ENCODE results near the gene PTH1R.

The PTH1R gene

GRCh38 chr3:46880884-46881595, 3.5 kb downstream of the PTH1R start:
- no peak for DNase-seq (ENCODE audit: low read depth, low spot score)
- no peak overlapping the region for H3K27ac ChIP-seq

- DNase-seq (ENCODE audit: low read depth, low spot score): no peak
Measured at GRCh38 chr3:46881596-46882376, 4.3 kb downstream of the PTH1R start.

GRCh38 chr3:46882377-46883053, 5.0 kb downstream of the PTH1R start:
- DNase-seq (ENCODE audit: low read depth, low spot score): no peak
- no peak overlapping the region for H3K27ac ChIP-seq

More at GRCh38 chr3:46881596-46882376, 4.3 kb downstream of the PTH1R start:
- no peak overlapping the region for H3K27ac ChIP-seq

- DNase-seq (ENCODE audit: low read depth, low spot score): no peak
- H3K27ac ChIP-seq: no peak overlapping the region
Measured at GRCh38 chr3:46883054-46883829, 5.7 kb downstream of the PTH1R start.

- DNase-seq (ENCODE audit: low read depth, low spot score): no peak
- no peak overlapping the region for H3K27ac ChIP-seq
Measured at GRCh38 chr3:46883830-46884185, 6.3 kb downstream of the PTH1R start.

- no peak for DNase-seq (ENCODE audit: low read depth, low spot score)
- no peak overlapping the region for H3K27ac ChIP-seq
Measured at GRCh38 chr3:46884427-46884826, 6.9 kb downstream of the PTH1R start.

- DNase-seq (ENCODE audit: low read depth, low spot score): no peak
- no peak overlapping the region for H3K27ac ChIP-seq
Measured at GRCh38 chr3:46884929-46885328, 7.4 kb downstream of the PTH1R start.

- no peak overlapping the region for H3K27ac ChIP-seq
- no peak for DNase-seq (ENCODE audit: low read depth, low spot score)
Measured at GRCh38 chr3:46885612-46886011, 8.1 kb downstream of the PTH1R start.

- no peak for DNase-seq (ENCODE audit: low read depth, low spot score)
- H3K27ac ChIP-seq: no peak overlapping the region
Measured at GRCh38 chr3:46887980-46888494, 10.5 kb downstream of the PTH1R start.

- H3K27ac ChIP-seq: no peak overlapping the region
- DNase-seq (ENCODE audit: low read depth, low spot score): no peak
Measured at GRCh38 chr3:46888705-46889104, 11.2 kb downstream of the PTH1R start.

GRCh38 chr3:46889381-46890110, 12.0 kb downstream of the PTH1R start:
- H3K27ac ChIP-seq: no peak overlapping the region
- no peak for DNase-seq (ENCODE audit: low read depth, low spot score)

GRCh38 chr3:46890132-46890531, 12.6 kb downstream of the PTH1R start:
- H3K27ac ChIP-seq: no peak overlapping the region
- no peak for DNase-seq (ENCODE audit: low read depth, low spot score)

- no peak overlapping the region for H3K27ac ChIP-seq
- DNase-seq (ENCODE audit: low read depth, low spot score): no peak
Measured at GRCh38 chr3:46891132-46891531, 13.6 kb downstream of the PTH1R start.

- no peak for DNase-seq (ENCODE audit: low read depth, low spot score)
- H3K27ac ChIP-seq: no peak overlapping the region
Measured at GRCh38 chr3:46892285-46893145, 15.0 kb downstream of the PTH1R start.

- no peak for DNase-seq (ENCODE audit: low read depth, low spot score)
- H3K27ac ChIP-seq: no peak overlapping the region
Measured at GRCh38 chr3:46893146-46893748, 15.7 kb downstream of the PTH1R start.

GRCh38 chr3:46893763-46894162, 16.2 kb downstream of the PTH1R start:
- no peak overlapping the region for H3K27ac ChIP-seq
- DNase-seq (ENCODE audit: low read depth, low spot score): no peak

GRCh38 chr3:46894256-46894655, 16.7 kb downstream of the PTH1R start:
- H3K27ac ChIP-seq: no peak overlapping the region
- DNase-seq (ENCODE audit: low read depth, low spot score): no peak

GRCh38 chr3:46895204-46895660, 17.7 kb downstream of the PTH1R start:
- no peak overlapping the region for H3K27ac ChIP-seq
- DNase-seq (ENCODE audit: low read depth, low spot score): no peak

All from epithelial cell of prostate (primary cell).